OCI-M2 (cell line): ENCODE data around the gene CDH5.
"Not testable (repeated sequence)": the region's sequence is repeated elsewhere in the genome, so short reads cannot be mapped to it uniquely, and the experiment has no call there.

Experiments
- DNase-seq: peaks from one replicate; lab custom pipeline; 2025; ENCODE audit not compliant: unreplicated experiment; lab: John Stamatoyannopoulos, UW

Gene CDH5

DNA sequence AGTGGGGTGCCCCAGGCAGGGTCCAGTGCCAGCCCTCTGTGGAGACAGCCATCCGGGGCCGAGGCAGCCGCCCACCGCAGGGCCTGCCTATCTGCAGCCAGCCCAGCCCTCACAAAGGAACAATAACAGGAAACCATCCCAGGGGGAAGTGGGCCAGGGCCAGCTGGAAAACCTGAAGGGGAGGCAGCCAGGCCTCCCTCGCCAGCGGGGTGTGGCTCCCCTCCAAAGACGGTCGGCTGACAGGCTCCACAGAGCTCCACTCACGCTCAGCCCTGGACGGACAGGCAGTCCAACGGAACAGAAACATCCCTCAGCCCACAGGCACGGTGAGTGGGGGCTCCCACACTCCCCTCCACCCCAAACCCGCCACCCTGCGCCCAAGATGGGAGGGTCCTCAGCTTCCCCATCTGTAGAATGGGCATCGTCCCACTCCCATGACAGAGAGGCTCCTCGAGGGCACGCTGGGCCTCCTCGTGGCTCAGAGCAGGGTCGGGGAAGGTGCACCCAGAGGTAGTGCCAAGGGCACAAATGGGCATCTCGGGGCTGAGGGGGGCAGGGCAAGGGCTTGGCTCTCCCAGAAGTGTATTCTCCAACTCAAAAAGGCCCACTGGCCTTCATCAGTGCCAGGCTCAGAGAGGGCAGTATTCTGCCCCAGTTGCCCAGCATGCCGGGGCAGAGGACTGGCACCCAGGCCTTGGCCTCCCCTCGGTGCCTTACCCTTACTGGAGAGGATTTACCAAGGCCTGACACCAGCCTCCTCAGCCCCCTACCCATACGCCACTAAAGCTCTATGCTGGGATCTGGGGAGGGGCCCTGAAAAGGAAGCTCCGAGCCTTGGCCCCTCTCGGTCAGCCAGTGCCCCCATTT, at the start of gene CDH5:
TSS of gene CDH5 (plus strand) at position 259 of the 867 bp plus-strand sequence. CDS start 12,647 bp downstream, outside the sequence.
- DNase-seq = no peak

DNA sequence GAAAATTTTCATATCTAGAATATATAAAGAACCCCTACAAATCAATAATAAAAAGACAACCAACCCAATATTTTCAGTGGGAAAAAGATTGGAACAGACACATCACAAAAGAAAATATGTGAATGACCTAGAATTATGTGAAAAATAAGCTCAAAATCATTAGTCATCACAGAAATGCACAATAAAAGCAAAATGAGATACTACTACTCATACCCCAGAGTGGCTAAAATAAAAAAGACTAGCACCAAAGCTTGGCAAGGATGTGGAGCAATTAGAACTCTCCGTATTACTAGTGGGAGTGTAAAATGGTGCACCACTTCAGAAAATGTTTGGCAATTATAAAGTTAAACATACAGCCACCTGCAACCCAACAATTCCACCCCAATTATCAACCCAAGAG, 48.0 kb upstream of the CDH5 start:
- DNase-seq = no peak

- no peak for DNase-seq
Observed at GRCh38 chr16:66320774-66321173, 45.7 kb upstream of the CDH5 start.

GRCh38 chr16:66322174-66322573, 44.3 kb upstream of the CDH5 start:
- no peak for DNase-seq

GRCh38 chr16:66324815-66325515, 41.5 kb upstream of the CDH5 start:
- DNase-seq = no peak

- no peak for DNase-seq
Observed at GRCh38 chr16:66325717-66326376, 40.6 kb upstream of the CDH5 start.

DNA sequence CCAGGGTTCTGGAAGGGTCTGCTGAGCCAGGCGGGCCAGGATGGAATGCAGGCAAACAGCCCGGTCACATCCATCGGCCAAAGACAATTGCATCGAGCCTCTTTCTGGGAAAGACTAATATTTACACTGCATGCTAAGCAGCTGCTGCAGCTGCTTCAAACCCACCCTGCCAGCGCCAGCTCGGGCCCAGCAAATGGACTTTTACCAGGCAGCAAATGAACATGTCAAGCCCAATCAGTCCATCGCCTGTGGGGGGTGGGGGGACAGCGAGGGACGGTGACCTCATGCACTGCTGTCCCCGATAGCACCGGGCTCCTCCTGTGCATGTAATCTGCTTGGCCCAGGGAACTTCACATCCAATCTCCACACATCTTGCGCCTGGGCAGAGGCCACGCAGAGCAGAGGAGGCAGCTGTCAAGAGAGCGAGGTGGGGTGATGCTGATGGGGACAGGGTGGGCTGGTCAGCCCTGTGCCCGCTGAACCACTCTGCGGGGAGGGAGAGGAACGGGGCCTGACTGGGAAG, 39.4 kb upstream of the CDH5 start:
- no peak for DNase-seq

- no peak for DNase-seq
Observed at GRCh38 chr16:66328282-66328681, 38.2 kb upstream of the CDH5 start.

DNA sequence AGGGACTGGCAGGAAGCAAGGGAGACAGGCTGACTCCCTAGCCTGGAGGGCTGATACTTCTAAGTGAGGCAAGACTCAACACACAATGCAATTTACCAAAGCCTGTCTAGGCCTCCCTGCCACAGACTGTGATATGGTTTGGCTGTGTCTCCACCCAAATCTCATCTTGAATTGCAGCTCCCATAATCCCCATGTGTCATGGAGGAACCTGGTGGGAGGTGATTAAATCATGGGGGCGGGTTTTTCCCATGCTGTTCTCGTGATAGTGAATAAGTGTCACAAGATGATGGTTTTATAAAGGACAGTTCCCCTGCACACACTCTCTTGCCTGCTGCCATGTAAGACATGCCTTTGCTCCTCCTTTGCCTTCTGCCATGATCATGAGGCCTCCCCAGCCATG, 35.0 kb upstream of the CDH5 start:
- not testable (repeated sequence) for DNase-seq

- no peak for DNase-seq
Observed at GRCh38 chr16:66332634-66333610, 33.6 kb upstream of the CDH5 start.

GRCh38 chr16:66334853-66335574, 31.5 kb upstream of the CDH5 start:
- DNase-seq = no peak

- no peak for DNase-seq
Observed at GRCh38 chr16:66335704-66336329, 30.7 kb upstream of the CDH5 start.

GRCh38 chr16:66337463-66338188, 28.9 kb upstream of the CDH5 start:
- no peak for DNase-seq

GRCh38 chr16:66342294-66342900, 24.1 kb upstream of the CDH5 start:
- DNase-seq = no peak

DNA sequence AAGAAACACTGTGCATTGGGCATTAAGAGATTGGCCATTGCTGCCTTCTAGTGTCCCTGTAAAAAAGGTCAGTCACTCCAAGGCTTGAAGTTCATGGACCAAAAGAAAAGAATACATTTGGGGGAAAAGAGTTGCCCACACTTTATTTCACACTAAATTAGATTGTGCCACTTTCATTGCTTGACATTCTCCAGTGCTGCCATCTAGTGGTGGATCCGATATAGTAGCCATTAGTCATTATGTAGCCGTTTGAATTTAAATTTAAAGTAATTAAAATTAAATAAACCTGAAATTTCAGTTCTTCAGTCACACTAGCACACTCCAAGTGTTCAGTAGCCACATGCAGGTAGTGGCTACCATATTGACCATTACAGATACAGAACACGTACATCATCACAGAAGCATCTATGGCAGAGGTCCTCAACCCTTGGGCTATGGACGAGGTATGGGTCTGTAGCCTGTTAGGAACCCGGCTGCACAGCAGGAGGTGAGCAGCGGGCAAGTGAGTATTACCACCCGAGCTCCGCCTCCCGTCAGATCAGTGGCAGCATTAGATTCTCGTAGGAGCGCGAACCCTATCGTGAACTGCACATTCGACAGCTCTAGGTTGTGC, 21.9 kb upstream of the CDH5 start:
- DNase-seq = no peak

- no peak for DNase-seq
Observed at GRCh38 chr16:66346221-66346620, 20.3 kb upstream of the CDH5 start.

DNA sequence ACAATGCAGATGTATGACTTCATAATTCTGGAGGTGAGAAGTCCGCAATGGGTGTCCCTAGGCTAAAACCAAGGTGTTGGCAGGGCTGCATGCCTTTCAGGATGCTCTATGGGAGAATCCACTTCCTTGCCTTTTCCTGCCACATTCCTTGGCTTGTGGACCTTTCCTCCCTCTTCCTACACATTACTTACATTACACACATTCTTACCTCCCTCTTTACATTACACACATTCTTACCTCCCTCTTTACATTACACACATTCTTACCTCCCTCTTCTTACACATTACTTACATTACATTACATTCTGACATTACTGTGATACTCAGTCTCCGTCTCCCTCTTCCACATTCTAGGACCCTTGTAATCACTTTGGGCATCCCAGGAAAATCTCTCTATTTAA, 14.2 kb upstream of the CDH5 start:
- DNase-seq = no peak

DNA sequence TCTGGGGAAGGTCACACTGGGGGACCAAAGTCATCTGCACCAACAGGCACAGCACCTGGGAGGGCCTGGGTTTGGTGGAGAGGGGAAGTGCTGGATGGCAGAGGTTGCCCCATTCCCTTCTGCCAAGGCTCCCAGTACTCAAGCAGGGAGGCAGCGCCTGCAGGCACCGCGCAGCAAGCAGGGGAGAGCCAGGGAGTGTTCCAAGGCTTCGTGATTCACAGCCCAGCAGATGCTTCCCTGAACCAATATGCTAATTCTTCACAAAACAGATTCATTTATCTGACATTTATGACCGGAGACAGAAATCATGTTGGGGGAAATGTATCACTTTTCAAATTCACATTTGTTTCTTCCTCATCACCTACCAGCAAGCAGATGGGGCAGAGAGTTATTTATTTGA, 13.4 kb upstream of the CDH5 start:
- DNase-seq = no peak
